ENCODE results near the gene DAP3. TPM values are rescaled to one million over a fixed set of nuclear protein-coding genes. Genes with fewer than 3 reads are reported as not detected.

DAP3 gene
- total and polyA plus RNA-seq, 10 of the 15 experiments (the other 5 are each of a cell fraction or from before 2014, with no cell fraction given) = 60.0 to 223 (median 138) TPM

- intact Hi-C loops (cut with micrococcal nuclease; ENCODE audit: unreplicated experiment) (no loop called here), in situ Hi-C loops (cut with MboI) (no loop called here)
- no peak for TF ChIP-seq SREBF2 (IDR thresholded peaks at IDR 0.05; ENCODE audit: low read length)
- TF ChIP-seq HSF1 (IDR thresholded peaks at IDR 0.05; ENCODE audit: low read depth, low read length) = no peak
- no peak for TF ChIP-seq TARDBP (IDR thresholded peaks at IDR 0.05; ENCODE audit: borderline replicate concordance)
- no peak for TF ChIP-seq YBX1 (IDR thresholded peaks at IDR 0.05)
- TF ChIP-seq RELB (IDR thresholded peaks at IDR 0.05; ENCODE audit: low read depth) = no peak
- TF ChIP-seq SUZ12 (IDR thresholded peaks at IDR 0.05; ENCODE audit: unreplicated experiment) = no peak
- TF ChIP-seq TCF12 (IDR thresholded peaks at IDR 0.05; ENCODE audit: low read depth, low read length) = no peak
- TF ChIP-seq NRF1 (conservative IDR thresholded peaks at IDR 0.05; ENCODE audit: low read depth, low read length) = no peak
- TF ChIP-seq E4F1 (IDR thresholded peaks at IDR 0.05; ENCODE audit: borderline replicate concordance, partially characterized antibody) = no peak
- TF ChIP-seq NFXL1 (IDR thresholded peaks at IDR 0.05; ENCODE audit: borderline replicate concordance) = no peak
- TF ChIP-seq KAT2A (conservative IDR thresholded peaks at IDR 0.05; ENCODE audit: control insufficient read depth, low read depth, low read length) = no peak
- ATAC-seq (no peak), FAIRE-seq (no peak), DNase-seq (ENCODE audit: low read depth, low spot score) (no peak)
- 93% methylated on average over 6 of the region's 6 CpGs for WGBS (ENCODE audit: insufficient coverage, insufficient replicate concordance, low lambda C conversion rate, missing lambda C conversion rate)
- Histone ChIP-seq H3K79me2 (ENCODE audit: control insufficient read depth, insufficient read depth, low read length) (no peaks in the 10 kb centered on the region; the same call in 1 of the 2 replicates), H3K27ac (ENCODE audit: control insufficient read depth, insufficient read depth) (no peak overlapping the region), H3K9ac (ENCODE audit: control insufficient read depth, insufficient read depth, low read length) (no peak overlapping the region), H3K4me3 (no peak overlapping the region), H3K4me1 (ENCODE audit: control insufficient read depth, insufficient read depth, low read length) (no peaks in the 10 kb centered on the region), H4K20me1 (ENCODE audit: control insufficient read depth, insufficient read depth) (peaks cover 3% of the 10 kb centered on the region; the same call in 1 of the 2 replicates), H3K4me2 (ENCODE audit: control insufficient read depth, insufficient read depth) (no peak overlapping the region), H3K9me3 (replicated peaks; ENCODE audit: control insufficient read depth, insufficient read depth, low read length) (no peaks in the 10 kb centered on the region), H2AFZ (ENCODE audit: control insufficient read depth, low read depth, low read length) (no peak overlapping the region), H3K27me3 (replicated peaks in 1 of 2; ENCODE audit: control insufficient read depth in 2 of 2, insufficient read depth in 2 of 2, low read length in 1 of 2) (no peaks in the 10 kb centered on the region), H3K36me3 (ENCODE audit: control insufficient read depth in 2 of 2, insufficient read depth in 2 of 2, low read length in 1 of 2) (peaks cover 7 to 51% of the 10 kb centered on the region in 2 experiments)
- no TSS peak for BruUV-seq (replicated peaks)
- ChIA-PET SMC1A (ENCODE audit: uncharacterized antibody, unreplicated experiment) (interaction anchor here (1.1 to 1.3 kb wide), 2 partner anchors 9 to 21 kb away, joined by 3 to 6 read pairs; no protein-coding TSS in a partner anchor), RAD21 (ENCODE audit: unreplicated experiment) (no interaction called here), CTCF (interaction anchor here (0.6 to 1.7 kb wide), 3 partner anchors 56 to 550 kb away, joined by 3 to 4 read pairs (median 3); no protein-coding TSS in a partner anchor), POLR2A (interaction anchor here (0.8 kb wide), 1 partner anchor 145 kb away, joined by 3 read pairs; no protein-coding TSS in a partner anchor)
These were observed 15.9 kb upstream of the DAP3 start for GRCh38 chr1:155673003-155673402.

Data from GM12878 (cell line).